Renal cortical epithelial cell (primary cell): Measurements from ENCODE around the gene ASXL1. TPM values are rescaled to one million over a fixed set of nuclear protein-coding genes. Genes with fewer than 3 reads are reported as not detected.
A peak's percentile ranks its signal among the peaks of the same experiment; 100 is the strongest.
"Not testable (repeated sequence)": the region's sequence is repeated elsewhere in the genome, so short reads cannot be mapped to it uniquely, and the experiment has no call there.

Source experiments
- DNase-seq: peaks from one replicate; pipeline ENCODE4 v3.0.0-alpha.2; 2011; ENCODE audit warnings: low read depth
- total RNA-seq: library from RNA; depleted of rRNA; stranded (reverse); fragments of >200 nt; gene quantifications from 2 replicates; pipeline ENCODE4 v1.2.3, GENCODE V29; 2014

ASXL1 gene
- total RNA-seq, 1 donor from 2014 or later, result 54.8 TPM

- DNase-seq, result no peak
Measured at GRCh38 chr20:32362901-32363364, 4.8 kb downstream of the ASXL1 start.

- no peak for DNase-seq
Measured at GRCh38 chr20:32363492-32363891, 5.4 kb downstream of the ASXL1 start.

- DNase-seq, result no peak
Measured at GRCh38 chr20:32364554-32365208, 6.5 kb downstream of the ASXL1 start.

- no peak for DNase-seq
Measured at GRCh38 chr20:32365564-32365963, 7.4 kb downstream of the ASXL1 start.

- DNase-seq, result no peak
Measured at GRCh38 chr20:32366380-32366779, 8.2 kb downstream of the ASXL1 start.

GRCh38 chr20:32368323-32368722 is 10.2 kb downstream of the ASXL1 start:
- no peak for DNase-seq

- DNase-seq, result peak; percentile 64
Measured at GRCh38 chr20:32368925-32369324, 10.8 kb downstream of the ASXL1 start.

GRCh38 chr20:32370897-32371296 is 12.8 kb downstream of the ASXL1 start:
- no peak for DNase-seq

- peak; percentile 41 for DNase-seq
Measured at GRCh38 chr20:32378461-32378860, 20.3 kb downstream of the ASXL1 start.

- not testable (repeated sequence) for DNase-seq
Measured at GRCh38 chr20:32380037-32380436, 21.9 kb downstream of the ASXL1 start.

- DNase-seq, result no peak
Measured at GRCh38 chr20:32380745-32381144, 22.6 kb downstream of the ASXL1 start.

- DNase-seq, result no peak
Measured at GRCh38 chr20:32382102-32382950, 24.2 kb downstream of the ASXL1 start.

- DNase-seq, result not testable (repeated sequence)
Measured at GRCh38 chr20:32383441-32383840, 25.3 kb downstream of the ASXL1 start.

GRCh38 chr20:32385541-32385940 is 27.4 kb downstream of the ASXL1 start:
- DNase-seq, result no peak

- no peak for DNase-seq
Measured at GRCh38 chr20:32386091-32386490, 28.0 kb downstream of the ASXL1 start.

- DNase-seq, result no peak
Measured at GRCh38 chr20:32387252-32387651, 29.1 kb downstream of the ASXL1 start.

- no peak for DNase-seq
Measured at GRCh38 chr20:32391003-32391402, 32.9 kb downstream of the ASXL1 start.

- DNase-seq, result no peak
Measured at GRCh38 chr20:32395066-32395465, 36.9 kb downstream of the ASXL1 start.

GRCh38 chr20:32396646-32397160 is 38.6 kb downstream of the ASXL1 start:
- no peak for DNase-seq

GRCh38 chr20:32397567-32398084 is 39.5 kb downstream of the ASXL1 start:
- DNase-seq, result no peak

- no peak for DNase-seq
Measured at GRCh38 chr20:32400476-32400875, 42.3 kb downstream of the ASXL1 start.

- DNase-seq, result no peak
Measured at GRCh38 chr20:32404017-32404416, 45.9 kb downstream of the ASXL1 start.

- no peak for DNase-seq
Measured at GRCh38 chr20:32406701-32407100, 48.6 kb downstream of the ASXL1 start.
